IgD-negative memory B cell (primary cell): Measurements from ENCODE around the gene CERS2. TPM values are rescaled to one million over a fixed set of nuclear protein-coding genes. Genes with fewer than 3 reads are reported as not detected.

Experiments used
- H3K27ac Mint-ChIP-seq, 3 donors: one replicate each; pipeline ENCODE4 v1.8.0; 2020 to 2022; ENCODE audit warnings: mild to moderate bottlenecking in 3 of 3, mixed read lengths in 3 of 3, moderate library complexity in 1 of 3
- H3K27me3 Mint-ChIP-seq: one replicate; pipeline ENCODE4 v1.8.0; 2021; ENCODE audit warnings: mixed read lengths
- H3K36me3 Mint-ChIP-seq: one replicate; pipeline ENCODE4 v1.8.0; 2020; ENCODE audit warnings: mild to moderate bottlenecking, mixed read lengths
- H3K4me1 Mint-ChIP-seq, 3 donors: one replicate each; pipeline ENCODE4 v1.8.0; 2020 to 2022; ENCODE audit warnings: mixed read lengths in 3 of 3, mild to moderate bottlenecking in 1 of 3
- H3K4me3 Mint-ChIP-seq, 4 donors: one replicate each; pipeline ENCODE4 v1.8.0; 2020 to 2022; ENCODE audit warnings: mild to moderate bottlenecking in 4 of 4, mixed read lengths in 4 of 4, moderate library complexity in 3 of 4
- H3K9me3 Mint-ChIP-seq, 3 donors: one replicate each; pipeline ENCODE4 v1.8.0; 2020 to 2021; ENCODE audit warnings: mixed read lengths in 3 of 3, mild to moderate bottlenecking in 1 of 3
- polyA plus RNA-seq: library from polyadenylated mRNA; unstranded; fragments of 300-500 nt; fragmentation: Illumina TruSeq; gene quantifications from one replicate; pipeline ENCODE4 v1.2.3, GENCODE V29; 2021

Gene CERS2
- polyA plus RNA-seq, 1 donor from 2014 or later: 110 TPM

DNA sequence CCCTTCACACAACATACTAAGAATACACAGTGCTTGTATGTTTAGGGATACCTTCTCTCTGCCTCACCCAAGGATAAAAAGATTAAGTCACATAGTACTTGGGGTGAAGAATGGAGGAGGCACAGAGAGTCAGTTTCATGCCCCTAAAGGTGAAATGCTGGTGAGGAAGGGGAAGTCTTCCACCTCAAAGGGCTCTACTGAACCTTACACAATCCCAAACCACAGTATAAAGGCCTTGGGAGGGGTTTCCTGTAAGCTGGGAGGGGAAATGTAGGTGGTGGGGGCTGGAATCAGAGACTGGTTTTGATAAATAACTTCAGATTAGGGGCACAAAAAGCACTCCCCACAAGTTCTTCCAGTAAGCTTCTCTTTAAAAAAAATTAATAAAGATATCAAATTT, 28.5 kb upstream of the CERS2 start:
- peaks cover 4% of the 10 kb centered on the region for H3K36me3 Mint-ChIP-seq
- no peaks in the 10 kb centered on the region for H3K9me3 Mint-ChIP-seq
- peak overlapping the region in 1 of 3 donors; percentile 5 for H3K27ac Mint-ChIP-seq
- peaks cover 21 to 43% (median 38%) of the 10 kb centered on the region in 3 donors for H3K4me1 Mint-ChIP-seq
- peak overlapping the region in 2 of 4 donors; percentile 8 to 74 for H3K4me3 Mint-ChIP-seq
- H3K27me3 Mint-ChIP-seq: no peaks in the 10 kb centered on the region

DNA sequence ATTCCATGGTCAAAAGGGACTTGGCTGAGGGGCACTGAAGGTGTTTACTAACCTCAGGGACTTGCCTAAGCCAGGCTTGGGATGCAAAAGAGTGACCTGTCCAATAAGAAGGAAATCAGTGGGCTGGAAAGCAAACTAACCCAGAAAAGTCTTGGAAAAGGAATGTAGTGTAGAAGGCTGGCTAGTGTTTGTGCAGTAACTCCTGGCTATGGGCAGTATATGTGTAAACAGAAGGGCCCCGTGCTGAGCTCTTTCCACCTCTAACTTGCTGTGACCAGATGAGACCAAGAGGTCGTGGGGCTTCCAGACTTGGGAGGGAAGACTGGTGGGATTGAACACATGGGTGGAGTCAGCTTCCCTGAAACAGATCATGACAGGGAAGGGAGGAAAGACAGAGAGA, 28.0 kb upstream of the CERS2 start:
- Mint-ChIP-seq H3K36me3 (peaks cover 4% of the 10 kb centered on the region), H3K4me3 (peak overlapping the region in 2 of 4 donors; percentile 8 to 67), H3K27ac (peak overlapping the region in 1 of 3 donors; percentile 5), H3K9me3 (no peaks in the 10 kb centered on the region), H3K27me3 (no peaks in the 10 kb centered on the region), H3K4me1 (peaks cover 16 to 38% (median 34%) of the 10 kb centered on the region in 3 donors)

DNA sequence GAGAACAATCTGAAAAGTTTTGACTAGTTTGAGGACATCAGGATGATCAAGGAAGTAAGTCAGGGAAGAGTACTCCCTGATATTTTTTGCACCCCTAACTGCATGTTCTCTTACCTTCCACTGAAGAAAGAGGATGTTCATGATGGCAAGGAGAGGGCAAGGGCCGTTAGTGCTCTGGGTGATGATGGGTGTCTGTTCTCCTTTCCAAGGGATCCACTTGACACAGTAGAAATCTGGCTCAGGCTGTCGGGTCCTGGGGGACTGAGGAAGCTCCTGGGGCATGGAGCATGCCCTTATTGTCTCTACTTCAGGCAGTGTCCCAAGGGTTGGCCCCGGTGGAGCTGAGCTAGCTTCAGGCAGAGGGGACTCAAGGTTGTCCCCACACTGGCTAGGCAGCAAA, 27.4 kb upstream of the CERS2 start:
- Mint-ChIP-seq H3K27ac (no peak overlapping the region), H3K4me1 (peaks cover 14 to 34% (median 29%) of the 10 kb centered on the region in 3 donors)

GRCh38 chr1:151001602-151002001, 27.0 kb upstream of the CERS2 start:
- Mint-ChIP-seq H3K27me3 (no peaks in the 10 kb centered on the region), H3K4me3 (no peak overlapping the region), H3K36me3 (peaks cover 6% of the 10 kb centered on the region), H3K27ac (no peak overlapping the region), H3K4me1 (peaks cover 10 to 29% (median 25%) of the 10 kb centered on the region in 3 donors), H3K9me3 (no peaks in the 10 kb centered on the region)

More for the DNA sequence above, 27.4 kb upstream of the CERS2 start:
- Mint-ChIP-seq H3K36me3 (peaks cover 6% of the 10 kb centered on the region), H3K4me3 (no peak overlapping the region), H3K9me3 (no peaks in the 10 kb centered on the region), H3K27me3 (no peaks in the 10 kb centered on the region)

DNA sequence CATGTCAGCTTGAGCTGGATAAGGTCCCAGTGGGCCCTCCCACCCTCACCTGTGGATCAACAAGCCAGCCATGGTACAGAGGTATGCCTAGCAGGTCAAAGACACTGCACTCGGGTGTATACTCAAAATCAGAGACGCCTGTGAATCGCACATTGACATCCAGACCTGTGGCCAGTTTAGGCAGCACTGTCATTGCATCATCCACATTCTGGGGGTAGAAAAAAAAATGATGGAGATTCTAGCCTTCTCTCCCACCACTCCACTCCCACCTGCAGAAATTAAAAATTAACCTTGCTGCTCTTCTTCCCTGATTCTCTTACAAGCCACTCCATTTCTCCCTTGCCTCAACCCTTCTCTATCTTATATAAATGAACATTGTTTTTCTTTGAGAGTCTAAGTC, 25.8 kb upstream of the CERS2 start:
- Mint-ChIP-seq H3K27me3 (no peaks in the 10 kb centered on the region), H3K4me1 (peaks cover 4 to 23% (median 19%) of the 10 kb centered on the region in 3 donors), H3K4me3 (no peak overlapping the region), H3K27ac (peak overlapping the region in 1 of 3 donors; percentile 58), H3K36me3 (peaks cover 6% of the 10 kb centered on the region), H3K9me3 (no peaks in the 10 kb centered on the region)

GRCh38 chr1:150999926-151000325, 25.3 kb upstream of the CERS2 start:
- H3K36me3 Mint-ChIP-seq: peaks cover 6% of the 10 kb centered on the region
- H3K9me3 Mint-ChIP-seq: no peaks in the 10 kb centered on the region
- no peak overlapping the region for H3K27ac Mint-ChIP-seq
- peaks cover 4 to 22% (median 18%) of the 10 kb centered on the region in 3 donors for H3K4me1 Mint-ChIP-seq
- H3K27me3 Mint-ChIP-seq: no peaks in the 10 kb centered on the region
- H3K4me3 Mint-ChIP-seq: no peak overlapping the region

DNA sequence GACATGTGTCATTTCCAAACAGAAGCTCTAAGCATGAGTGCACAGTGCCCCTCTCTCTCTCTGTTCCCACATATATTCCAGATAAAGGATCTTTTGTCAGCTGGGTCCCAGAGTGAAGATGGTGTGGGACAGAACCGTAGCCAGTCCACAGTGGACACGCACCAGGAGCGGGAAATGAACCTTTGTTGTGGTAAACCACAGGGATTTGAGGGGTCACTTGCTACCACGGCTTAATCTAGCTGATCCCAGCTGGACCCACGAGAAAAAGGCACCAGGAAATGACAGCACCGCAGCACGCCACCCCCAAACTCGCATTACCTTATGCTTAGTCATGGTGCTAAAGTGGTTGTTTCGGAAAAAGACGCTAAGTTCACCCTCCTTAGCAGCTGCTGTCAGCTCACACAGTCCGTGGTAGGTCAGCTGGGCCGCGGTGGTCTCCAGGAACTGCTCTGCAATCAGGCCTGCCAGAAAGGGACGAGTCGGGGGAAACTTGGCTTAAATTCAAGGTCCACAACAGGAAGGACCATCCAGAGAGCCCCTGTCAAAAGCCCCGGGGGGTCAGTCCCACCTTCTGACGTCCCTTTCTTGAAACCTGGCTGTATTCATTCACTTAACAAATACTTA, 24.5 kb upstream of the CERS2 start:
- peaks cover 6% of the 10 kb centered on the region for H3K36me3 Mint-ChIP-seq
- H3K9me3 Mint-ChIP-seq: no peaks in the 10 kb centered on the region
- peaks cover 4 to 22% (median 15%) of the 10 kb centered on the region in 3 donors for H3K4me1 Mint-ChIP-seq
- no peak overlapping the region for H3K27ac Mint-ChIP-seq
- no peak overlapping the region for H3K4me3 Mint-ChIP-seq
- no peaks in the 10 kb centered on the region for H3K27me3 Mint-ChIP-seq

GRCh38 chr1:150997949-150998348, 23.3 kb upstream of the CERS2 start:
- Mint-ChIP-seq H3K27ac (no peak overlapping the region), H3K27me3 (no peaks in the 10 kb centered on the region), H3K36me3 (peaks cover 6% of the 10 kb centered on the region), H3K4me3 (no peak overlapping the region), H3K4me1 (peaks cover 4 to 12% (median 12%) of the 10 kb centered on the region in 3 donors), H3K9me3 (no peaks in the 10 kb centered on the region)

- no peak overlapping the region for H3K4me3 Mint-ChIP-seq
- H3K27ac Mint-ChIP-seq: no peak overlapping the region
- no peaks in the 10 kb centered on the region for H3K9me3 Mint-ChIP-seq
- peaks cover 6% of the 10 kb centered on the region for H3K36me3 Mint-ChIP-seq
- H3K27me3 Mint-ChIP-seq: no peaks in the 10 kb centered on the region
- H3K4me1 Mint-ChIP-seq: peaks cover 4 to 12% (median 8%) of the 10 kb centered on the region in 3 donors
These were observed 22.7 kb upstream of the CERS2 start for GRCh38 chr1:150997126-150997872.

GRCh38 chr1:150995896-150996295, 21.3 kb upstream of the CERS2 start:
- Mint-ChIP-seq H3K9me3 (no peaks in the 10 kb centered on the region), H3K4me1 (peaks cover 4 to 5% (median 4%) of the 10 kb centered on the region in 3 donors), H3K27me3 (no peaks in the 10 kb centered on the region), H3K27ac (peak overlapping the region in 2 of 3 donors; percentile 29 to 46), H3K4me3 (peak overlapping the region in 2 of 4 donors; percentile 25 to 27), H3K36me3 (peaks cover 2% of the 10 kb centered on the region)

- Mint-ChIP-seq H3K36me3 (peaks cover 2% of the 10 kb centered on the region), H3K4me1 (peaks cover 4 to 5% (median 4%) of the 10 kb centered on the region in 3 donors), H3K4me3 (peak overlapping the region in 1 of 4 donors; percentile 25), H3K27me3 (no peaks in the 10 kb centered on the region), H3K27ac (peak overlapping the region in 1 of 3 donors; percentile 46), H3K9me3 (no peaks in the 10 kb centered on the region)
These were observed 20.8 kb upstream of the CERS2 start for GRCh38 chr1:150995460-150995859.

DNA sequence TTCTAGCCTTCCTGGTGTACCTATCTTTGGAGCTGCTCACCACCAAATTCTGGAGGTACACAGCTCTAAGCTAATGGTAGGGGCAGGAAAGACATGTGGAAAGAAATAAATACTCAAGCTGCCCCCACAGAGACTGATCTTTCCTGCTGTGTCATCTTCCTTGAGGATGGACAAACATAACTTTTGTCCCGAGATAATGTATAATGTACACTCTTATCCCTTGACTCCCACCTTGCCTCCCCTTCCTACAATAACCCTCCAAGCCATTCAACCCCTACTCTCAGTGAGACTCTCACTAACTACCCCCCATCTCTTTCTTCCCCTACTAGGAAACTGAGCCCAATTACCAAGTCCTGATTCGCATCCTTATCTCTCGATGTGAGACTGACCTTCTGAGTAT, 19.6 kb upstream of the CERS2 start:
- H3K9me3 Mint-ChIP-seq: no peaks in the 10 kb centered on the region
- no peaks in the 10 kb centered on the region for H3K27me3 Mint-ChIP-seq
- peaks cover 2% of the 10 kb centered on the region for H3K36me3 Mint-ChIP-seq
- no peak overlapping the region for H3K27ac Mint-ChIP-seq
- peaks cover 4% of the 10 kb centered on the region in 3 donors for H3K4me1 Mint-ChIP-seq
- no peak overlapping the region for H3K4me3 Mint-ChIP-seq

DNA sequence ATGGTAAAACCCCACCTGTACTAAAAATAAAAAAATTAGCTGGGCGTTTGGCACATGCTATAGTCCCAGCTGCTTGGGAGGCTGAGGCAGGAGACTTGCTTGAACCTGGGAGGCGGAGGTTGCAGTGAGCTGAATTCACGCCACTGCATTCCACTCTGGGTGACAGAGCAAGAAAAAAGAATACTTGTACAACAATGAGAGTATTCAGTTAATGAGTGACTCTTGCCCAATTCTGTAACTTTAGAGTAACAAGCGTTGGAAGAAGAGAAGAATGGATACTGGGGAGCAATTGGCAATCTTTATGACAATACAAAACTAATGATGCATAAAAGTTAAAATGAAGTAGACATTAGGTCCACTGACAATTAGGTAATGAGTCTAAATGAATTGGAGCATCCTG, 18.0 kb upstream of the CERS2 start:
- H3K4me1 Mint-ChIP-seq: peaks cover 4 to 6% (median 4%) of the 10 kb centered on the region in 3 donors
- no peak overlapping the region for H3K4me3 Mint-ChIP-seq
- peaks cover 2% of the 10 kb centered on the region for H3K36me3 Mint-ChIP-seq
- no peaks in the 10 kb centered on the region for H3K9me3 Mint-ChIP-seq
- no peak overlapping the region for H3K27ac Mint-ChIP-seq
- no peaks in the 10 kb centered on the region for H3K27me3 Mint-ChIP-seq

GRCh38 chr1:150987924-150988323, 13.3 kb upstream of the CERS2 start:
- H3K4me3 Mint-ChIP-seq: no peak overlapping the region
- peak overlapping the region in 1 of 3 donors; percentile 50 for H3K27ac Mint-ChIP-seq

GRCh38 chr1:150985179-150985825, 10.7 kb upstream of the CERS2 start:
- Mint-ChIP-seq H3K36me3 (no peaks in the 10 kb centered on the region), H3K4me1 (peaks cover 0 to 1% (median 0%) of the 10 kb centered on the region in 3 donors), H3K9me3 (no peaks in the 10 kb centered on the region), H3K27me3 (peaks cover 2% of the 10 kb centered on the region), H3K27ac (peak overlapping the region in 1 of 3 donors; percentile 73), H3K4me3 (no peak overlapping the region)

More at GRCh38 chr1:150987924-150988323, 13.3 kb upstream of the CERS2 start:
- H3K36me3 Mint-ChIP-seq: no peaks in the 10 kb centered on the region
- peaks cover 2% of the 10 kb centered on the region for H3K27me3 Mint-ChIP-seq
- peaks cover 0 to 1% (median 0%) of the 10 kb centered on the region in 3 donors for H3K4me1 Mint-ChIP-seq
- H3K9me3 Mint-ChIP-seq: no peaks in the 10 kb centered on the region
